SK-N-MC (cell line): ENCODE measurements around the gene OCRL.

Experiments used
- DNase-seq: peaks from one replicate; pipeline ENCODE4 v3.0.0-alpha.2; 2011; ENCODE audit warnings: low read depth, low spot score
- H3K27ac ChIP-seq: fragments of 200-600 bp; sonication (generic); 2 replicates; pipeline ENCODE4 v1.5.1; 2016; ENCODE audit warnings: mixed run types
- H3K36me3 ChIP-seq: fragments of 200-600 bp; sonication (generic); 2 replicates; pipeline ENCODE4 v1.6.1; 2017; ENCODE audit warnings: antibody characterized with exemption, low read length, mixed read lengths; ENCODE audit not compliant: insufficient read depth
- H3K4me3 ChIP-seq: fragments of 200-600 bp; sonication (generic); 2 replicates; pipeline ENCODE4 v1.5.1; 2016
- H3K9ac ChIP-seq: fragments of 200-600 bp; sonication (generic); 2 replicates; pipeline ENCODE4 v1.8.0; 2017; ENCODE audit warnings: mixed run types, mixed read lengths; ENCODE audit not compliant: insufficient read length
- H3K9me3 ChIP-seq: fragments of 200-600 bp; sonication (generic); 2 replicates; pipeline ENCODE4 v1.6.1; 2017; ENCODE audit warnings: low read depth, mild to moderate bottlenecking, antibody characterized with exemption, low read length, moderate library complexity, mixed read lengths
- EZH2 ChIP-seq: fragments of 200-600 bp; sonication (generic); IDR thresholded peaks from one replicate; pipeline ENCODE4 v1.6.1; 2017; ENCODE audit warnings: antibody characterized with exemption
- FOXP2 ChIP-seq: optimal IDR thresholded peaks from 2 replicates; pipeline ENCODE3; 2011; ENCODE audit warnings: mild to moderate bottlenecking, moderate library complexity; ENCODE audit not compliant: insufficient read depth; ENCODE audit errors: extremely low read length, control extremely low read depth
- POLR2AphosphoS5 ChIP-seq: IDR thresholded peaks from 2 replicates; pipeline ENCODE4 v1.6.1; 2012; ENCODE audit warnings: mild to moderate bottlenecking, low read depth, low read length, borderline replicate concordance

Gene OCRL

GRCh38 chrX:129525896-129526295 lies 14.2 kb upstream of the OCRL start:
- H3K4me3 ChIP-seq = no peak overlapping the region
- TF ChIP-seq EZH2 (no peak), POLR2AphosphoS5 (no peak), FOXP2 (no peak)
- H3K27ac ChIP-seq = no peak overlapping the region
- no peaks in the 10 kb centered on the region for H3K36me3 ChIP-seq
- no peak overlapping the region for H3K9ac ChIP-seq
- no peak for DNase-seq
- H3K9me3 ChIP-seq = no peaks in the 10 kb centered on the region

GRCh38 chrX:129529685-129530281 lies 10.3 kb upstream of the OCRL start:
- Histone ChIP-seq H3K4me3 (no peak overlapping the region), H3K9ac (no peak overlapping the region), H3K9me3 (no peaks in the 10 kb centered on the region), H3K36me3 (no peaks in the 10 kb centered on the region), H3K27ac (no peak overlapping the region)
- DNase-seq = peak; percentile 47
- TF ChIP-seq EZH2 (no peak), POLR2AphosphoS5 (no peak), FOXP2 (no peak)

- H3K9me3 ChIP-seq = no peaks in the 10 kb centered on the region
- no peak overlapping the region for H3K27ac ChIP-seq
- H3K4me3 ChIP-seq = no peak overlapping the region
- H3K9ac ChIP-seq = no peak overlapping the region
- TF ChIP-seq POLR2AphosphoS5 (no peak), FOXP2 (no peak), EZH2 (no peak)
- no peak for DNase-seq
- H3K36me3 ChIP-seq = no peaks in the 10 kb centered on the region
These were observed 9.6 kb upstream of the OCRL start for GRCh38 chrX:129530410-129530809.

GRCh38 chrX:129531132-129531531 lies 8.9 kb upstream of the OCRL start:
- no peak for DNase-seq
- no peak overlapping the region for H3K4me3 ChIP-seq
- H3K27ac ChIP-seq = no peak overlapping the region
- H3K9me3 ChIP-seq = no peaks in the 10 kb centered on the region
- TF ChIP-seq FOXP2 (no peak), EZH2 (no peak), POLR2AphosphoS5 (no peak)
- no peak overlapping the region for H3K9ac ChIP-seq
- no peaks in the 10 kb centered on the region for H3K36me3 ChIP-seq

- no peak for DNase-seq
- H3K9me3 ChIP-seq = no peaks in the 10 kb centered on the region
- TF ChIP-seq POLR2AphosphoS5 (no peak), EZH2 (no peak), FOXP2 (no peak)
These were observed 5.1 kb upstream of the OCRL start for GRCh38 chrX:129534816-129535578.

GRCh38 chrX:129540722-129541184 lies 694 bp downstream of the OCRL start:
- Histone ChIP-seq H3K27ac (no peak overlapping the region), H3K4me3 (peak overlapping the region; percentile 76), H3K9ac (no peak overlapping the region), H3K9me3 (no peaks in the 10 kb centered on the region), H3K36me3 (no peaks in the 10 kb centered on the region)
- no peak for DNase-seq
- TF ChIP-seq POLR2AphosphoS5 (no peak), EZH2 (no peak), FOXP2 (no peak)

More at GRCh38 chrX:129534816-129535578, 5.1 kb upstream of the OCRL start:
- no peak overlapping the region for H3K9ac ChIP-seq
- no peaks in the 10 kb centered on the region for H3K36me3 ChIP-seq
- H3K27ac ChIP-seq = no peak overlapping the region
- H3K4me3 ChIP-seq = no peak overlapping the region

GRCh38 chrX:129544780-129545179 lies 4.7 kb downstream of the OCRL start:
- peaks cover 17% of the 10 kb centered on the region for H3K36me3 ChIP-seq
- H3K4me3 ChIP-seq = no peak overlapping the region
- no peaks in the 10 kb centered on the region for H3K9me3 ChIP-seq
- no peak for DNase-seq
- TF ChIP-seq FOXP2 = no peak
- no peak for TF ChIP-seq POLR2AphosphoS5
- no peak for TF ChIP-seq EZH2
- H3K27ac ChIP-seq = no peak overlapping the region
- no peak overlapping the region for H3K9ac ChIP-seq

- peaks cover 21% of the 10 kb centered on the region for H3K36me3 ChIP-seq
- no peak for TF ChIP-seq EZH2
- TF ChIP-seq FOXP2 = no peak
- no peak for TF ChIP-seq POLR2AphosphoS5
- H3K9me3 ChIP-seq = no peaks in the 10 kb centered on the region
- H3K27ac ChIP-seq = no peak overlapping the region
- H3K4me3 ChIP-seq = no peak overlapping the region
- no peak overlapping the region for H3K9ac ChIP-seq
- no peak for DNase-seq
These were observed 5.3 kb downstream of the OCRL start for GRCh38 chrX:129545408-129545807.

- Histone ChIP-seq H3K9me3 (no peaks in the 10 kb centered on the region), H3K9ac (no peak overlapping the region), H3K4me3 (no peak overlapping the region), H3K36me3 (peaks cover 26% of the 10 kb centered on the region), H3K27ac (no peak overlapping the region)
- no peak for DNase-seq
- TF ChIP-seq POLR2AphosphoS5 (no peak), FOXP2 (no peak)
These were observed 9.1 kb downstream of the OCRL start for GRCh38 chrX:129549124-129549523.
